ES-I3 (cell line): Measurements from ENCODE around the gene ZNF358.

Experiments
- H3K36me3 ChIP-seq: 2 replicates; pipeline ENCODE4 v1.6.1; 2013; ENCODE audit warnings: mild to moderate bottlenecking, low read length, control low read depth, moderate library complexity; ENCODE audit not compliant: insufficient read depth
- H3K4me1 ChIP-seq: 2 replicates; pipeline ENCODE4 v1.6.1; 2013; ENCODE audit warnings: mild to moderate bottlenecking, control low read depth, low read length; ENCODE audit not compliant: insufficient read depth
- H3K9ac ChIP-seq: 2 replicates; pipeline ENCODE4 v1.6.1; 2013; ENCODE audit warnings: low read depth, mild to moderate bottlenecking, low read length, moderate library complexity
- H3K9me3 ChIP-seq: 2 replicates; pipeline ENCODE4 v1.6.1; 2013; ENCODE audit warnings: mild to moderate bottlenecking, low read length, moderate library complexity; ENCODE audit not compliant: control insufficient read depth, insufficient read depth

ZNF358 gene

GRCh38 chr19:7560255-7560654, 44.4 kb downstream of the ZNF358 start:
- Histone ChIP-seq H3K9ac (no peak overlapping the region), H3K4me1 (no peaks in the 10 kb centered on the region), H3K36me3 (no peaks in the 10 kb centered on the region; the same call in 1 of the 2 replicates), H3K9me3 (no peaks in the 10 kb centered on the region)

GRCh38 chr19:7561325-7561724, 45.4 kb downstream of the ZNF358 start:
- no peaks in the 10 kb centered on the region; the same call in 1 of the 2 replicates for H3K36me3 ChIP-seq
- H3K4me1 ChIP-seq: no peaks in the 10 kb centered on the region
- no peaks in the 10 kb centered on the region for H3K9me3 ChIP-seq
- no peak overlapping the region for H3K9ac ChIP-seq

GRCh38 chr19:7562646-7563393, 46.9 kb downstream of the ZNF358 start:
- Histone ChIP-seq H3K9ac (no peak overlapping the region), H3K36me3 (no peaks in the 10 kb centered on the region; the same call in 1 of the 2 replicates), H3K9me3 (no peaks in the 10 kb centered on the region), H3K4me1 (no peaks in the 10 kb centered on the region)

- Histone ChIP-seq H3K4me1 (no peaks in the 10 kb centered on the region), H3K36me3 (no peaks in the 10 kb centered on the region; the same call in 1 of the 2 replicates), H3K9me3 (no peaks in the 10 kb centered on the region), H3K9ac (no peak overlapping the region)
Observed at GRCh38 chr19:7564866-7565265, 49.0 kb downstream of the ZNF358 start.

- no peaks in the 10 kb centered on the region for H3K4me1 ChIP-seq
- no peaks in the 10 kb centered on the region; the same call in 1 of the 2 replicates for H3K36me3 ChIP-seq
- H3K9me3 ChIP-seq: no peaks in the 10 kb centered on the region
- no peak overlapping the region for H3K9ac ChIP-seq
Observed at GRCh38 chr19:7565332-7565731, 49.4 kb downstream of the ZNF358 start.
